ENCODE measurements around the gene DMWD.

- TF ChIP-seq, protein P1, sequence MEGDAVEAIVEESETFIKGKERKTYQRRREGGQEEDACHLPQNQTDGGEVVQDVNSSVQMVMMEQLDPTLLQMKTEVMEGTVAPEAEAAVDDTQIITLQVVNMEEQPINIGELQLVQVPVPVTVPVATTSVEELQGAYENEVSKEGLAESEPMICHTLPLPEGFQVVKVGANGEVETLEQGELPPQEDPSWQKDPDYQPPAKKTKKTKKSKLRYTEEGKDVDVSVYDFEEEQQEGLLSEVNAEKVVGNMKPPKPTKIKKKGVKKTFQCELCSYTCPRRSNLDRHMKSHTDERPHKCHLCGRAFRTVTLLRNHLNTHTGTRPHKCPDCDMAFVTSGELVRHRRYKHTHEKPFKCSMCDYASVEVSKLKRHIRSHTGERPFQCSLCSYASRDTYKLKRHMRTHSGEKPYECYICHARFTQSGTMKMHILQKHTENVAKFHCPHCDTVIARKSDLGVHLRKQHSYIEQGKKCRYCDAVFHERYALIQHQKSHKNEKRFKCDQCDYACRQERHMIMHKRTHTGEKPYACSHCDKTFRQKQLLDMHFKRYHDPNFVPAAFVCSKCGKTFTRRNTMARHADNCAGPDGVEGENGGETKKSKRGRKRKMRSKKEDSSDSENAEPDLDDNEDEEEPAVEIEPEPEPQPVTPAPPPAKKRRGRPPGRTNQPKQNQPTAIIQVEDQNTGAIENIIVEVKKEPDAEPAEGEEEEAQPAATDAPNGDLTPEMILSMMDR (conservative IDR thresholded peaks at IDR 0.05; ENCODE audit: low read depth, low read length), result no peak
- no peak for TF ChIP-seq EZH2 (IDR thresholded peaks at IDR 0.05; ENCODE audit: borderline replicate concordance, low read depth, low read length, poor library complexity, severe bottlenecking)
These were observed 19.3 kb downstream of the DMWD start for GRCh38 chr19:45773384-45773783.

All from A673 (cell line).